ENCODE measurements around the gene CHST5.

DNA sequence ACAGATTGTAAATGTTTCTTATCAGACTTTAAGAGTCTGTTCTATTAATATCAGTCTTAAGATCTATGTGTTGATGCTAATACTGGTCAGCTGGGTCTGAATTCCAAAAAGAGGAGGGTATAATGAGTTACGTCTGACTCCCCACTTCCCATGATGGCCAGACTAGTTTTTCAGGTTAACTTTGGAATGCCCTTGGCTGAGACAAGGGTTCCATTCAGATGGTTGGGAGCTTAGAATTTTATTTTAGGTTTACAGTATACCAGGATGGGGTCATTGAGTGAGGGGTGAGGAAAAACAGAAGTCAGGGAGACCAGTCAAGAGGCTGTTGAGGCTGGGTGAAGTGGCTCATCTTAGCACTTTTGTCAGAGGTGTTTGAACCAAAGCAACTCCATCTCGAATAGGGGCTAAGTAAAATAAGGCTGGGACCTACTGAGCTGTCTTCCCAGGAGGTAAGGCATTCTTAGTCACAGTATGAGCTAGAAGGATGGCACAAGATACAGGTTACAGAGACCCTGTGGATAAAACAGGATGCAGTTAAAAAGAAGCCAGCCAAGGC lies 23.0 kb upstream of the CHST5 start:
- TF ChIP-seq CTCF (IDR thresholded peaks at IDR 0.05; ENCODE audit: poor library complexity) (no peak), EZH2phosphoT487 (IDR thresholded peaks at IDR 0.05; ENCODE audit: low read depth, severe bottlenecking, unreplicated experiment) (no peak), EZH2 (IDR thresholded peaks at IDR 0.05; ENCODE audit: borderline replicate concordance) (no peak)

Measured in hepatocyte (in vitro differentiated cells).